Measurements from ENCODE around the gene MARCHF5. TPM values are rescaled to one million over a fixed set of nuclear protein-coding genes. Genes with fewer than 3 reads are reported as not detected.
"Not testable (repeated sequence)": the region's sequence is repeated elsewhere in the genome, so short reads cannot be mapped to it uniquely, and the experiment has no call there.

The MARCHF5 gene
- total RNA-seq, 1 experiment from 2014 or later = 9.8 TPM

- DNase-seq (ENCODE audit: low read depth) = no peak
Measured at GRCh38 chr10:92385831-92386230, 94.9 kb downstream of the MARCHF5 start.

- peak; percentile 46 for DNase-seq (ENCODE audit: low read depth)
Measured at GRCh38 chr10:92387289-92387940, 96.4 kb downstream of the MARCHF5 start.

- not testable (repeated sequence) for DNase-seq (ENCODE audit: low read depth)
Measured at GRCh38 chr10:92393173-92393572, 102.2 kb downstream of the MARCHF5 start.

GRCh38 chr10:92395271-92395670 is 104.3 kb downstream of the MARCHF5 start:
- DNase-seq (ENCODE audit: low read depth) = no peak

- not testable (repeated sequence) for DNase-seq (ENCODE audit: low read depth)
Measured at GRCh38 chr10:92402234-92402633, 111.3 kb downstream of the MARCHF5 start.

Small RNA genes lying within 50 kb of the gene (small RNA-seq; reads per million reads assigned to genes)
- gene RF00019 (not detected), gene RNY3P12 (not detected)

Other genes with a start within 250 kb of the MARCHF5 start
- gene CPEB3, start 89 bp upstream of the MARCHF5 start, total RNA-seq (2014; rRNA removed; shearing (Covaris generic)) = 0.37 and 0.43 TPM in 2 replicates

Measured in HT1080 (cell line).